Measurements from ENCODE around the gene AGR3.

Gene AGR3

GRCh38 chr7:16826060-16826459 is 55.7 kb downstream of the AGR3 start:
- DNase-seq: no peak

- no peak for DNase-seq
These were observed 59.8 kb downstream of the AGR3 start for GRCh38 chr7:16822029-16822428.

- DNase-seq: no peak
These were observed 63.1 kb downstream of the AGR3 start for GRCh38 chr7:16818732-16819131.

- no peak for DNase-seq
These were observed 64.2 kb downstream of the AGR3 start for GRCh38 chr7:16817536-16817935.

GRCh38 chr7:16816824-16817223 is 65.0 kb downstream of the AGR3 start:
- no peak for DNase-seq

GRCh38 chr7:16815001-16815400 is 66.8 kb downstream of the AGR3 start:
- no peak for DNase-seq

- DNase-seq: no peak
These were observed 68.6 kb downstream of the AGR3 start for GRCh38 chr7:16813232-16813616.

- no peak for DNase-seq
These were observed 69.1 kb downstream of the AGR3 start for GRCh38 chr7:16812542-16813231.

- no peak for DNase-seq
These were observed 70.2 kb downstream of the AGR3 start for GRCh38 chr7:16811551-16811950.

- no peak for DNase-seq
These were observed 71.2 kb downstream of the AGR3 start for GRCh38 chr7:16810573-16810972.

- DNase-seq: no peak
These were observed 71.7 kb downstream of the AGR3 start for GRCh38 chr7:16810112-16810511.

All from CD4-positive, alpha-beta T cell treated with Interleukin-4 for 1 hour (primary cell).